ENCODE data around the gene GLI3. TPM values are rescaled to one million over a fixed set of nuclear protein-coding genes. Genes with fewer than 3 reads are reported as not detected.

Gene GLI3
- total RNA-seq, 1 experiment from 2014 or later, result 23.1 TPM

GRCh38 chr7:42006801-42007513 lies 230.1 kb downstream of the GLI3 start:
- TF ChIP-seq CTCF (IDR thresholded peaks at IDR 0.05; ENCODE audit: unreplicated experiment), result no peak
- intact Hi-C loops (cut with micrococcal nuclease), result no loop called here
- ChIA-PET CTCF (interaction anchor here (0.7 to 1.4 kb wide), 7 partner anchors 17 to 637 kb away, joined by 3 to 7 read pairs (median 4); no protein-coding TSS in a partner anchor), POLR2A (interaction anchor here (1.1 to 1.8 kb wide), 2 partner anchors 9 to 10 kb away, joined by 3 to 8 read pairs; no protein-coding TSS in a partner anchor)
- no peaks in the 10 kb centered on the region for H3K9me3 Mint-ChIP-seq (ENCODE audit: unreplicated experiment)
- H3K4me1 Mint-ChIP-seq (ENCODE audit: insufficient read depth, unreplicated experiment), result peaks cover 4% of the 10 kb centered on the region
- no peaks in the 10 kb centered on the region for H3K27me3 Mint-ChIP-seq (ENCODE audit: insufficient read depth, unreplicated experiment)
- DNase-seq (ENCODE audit: unreplicated experiment), result no peak
- H3K27ac Mint-ChIP-seq (ENCODE audit: low read depth, unreplicated experiment), result no peak overlapping the region
- H3K36me3 Mint-ChIP-seq (ENCODE audit: insufficient read depth, unreplicated experiment), result peaks cover 28% of the 10 kb centered on the region
- no TSS peak for BruUV-seq (replicated peaks)
- H3K4me3 Mint-ChIP-seq (ENCODE audit: unreplicated experiment), result no peak overlapping the region

GRCh38 chr7:42002654-42003053 lies 234.4 kb downstream of the GLI3 start:
- no TSS peak for BruUV-seq (replicated peaks)
- no peaks in the 10 kb centered on the region for H3K9me3 Mint-ChIP-seq (ENCODE audit: unreplicated experiment)
- ChIA-PET POLR2A (interaction anchor here (2.5 kb wide), 1 partner anchor 12 kb away, joined by 8 read pairs; no protein-coding TSS in a partner anchor), CTCF (interaction anchor here (0.6 to 1.3 kb wide), 3 partner anchors 10 to 804 kb away, joined by 3 to 4 read pairs (median 3); no protein-coding TSS in a partner anchor)
- H3K4me3 Mint-ChIP-seq (ENCODE audit: unreplicated experiment), result no peak overlapping the region
- TF ChIP-seq CTCF (IDR thresholded peaks at IDR 0.05; ENCODE audit: unreplicated experiment), result no peak
- H3K27ac Mint-ChIP-seq (ENCODE audit: low read depth, unreplicated experiment), result no peak overlapping the region
- peaks cover 6% of the 10 kb centered on the region for H3K4me1 Mint-ChIP-seq (ENCODE audit: insufficient read depth, unreplicated experiment)
- H3K36me3 Mint-ChIP-seq (ENCODE audit: insufficient read depth, unreplicated experiment), result peaks cover 34% of the 10 kb centered on the region
- H3K27me3 Mint-ChIP-seq (ENCODE audit: insufficient read depth, unreplicated experiment), result no peaks in the 10 kb centered on the region
- DNase-seq (ENCODE audit: unreplicated experiment), result no peak
- intact Hi-C loops (cut with micrococcal nuclease), result no loop called here

GRCh38 chr7:41999736-42000283 lies 237.2 kb downstream of the GLI3 start:
- Mint-ChIP-seq H3K27me3 (ENCODE audit: insufficient read depth, unreplicated experiment) (no peaks in the 10 kb centered on the region), H3K36me3 (ENCODE audit: insufficient read depth, unreplicated experiment) (peaks cover 37% of the 10 kb centered on the region), H3K4me1 (ENCODE audit: insufficient read depth, unreplicated experiment) (peaks cover 30% of the 10 kb centered on the region), H3K4me3 (ENCODE audit: unreplicated experiment) (no peak overlapping the region), H3K27ac (ENCODE audit: low read depth, unreplicated experiment) (peak overlapping the region; percentile 40), H3K9me3 (ENCODE audit: unreplicated experiment) (no peaks in the 10 kb centered on the region)
- CTCF ChIA-PET, result interaction anchor here (0.6 to 4.4 kb wide), 3 partner anchors 23 to 83 kb away, joined by 3 to 15 read pairs (median 3); no protein-coding TSS in a partner anchor
- POLR2A ChIA-PET, result no interaction called here
- no peak for DNase-seq (ENCODE audit: unreplicated experiment)
- TF ChIP-seq CTCF (IDR thresholded peaks at IDR 0.05; ENCODE audit: unreplicated experiment), result no peak
- no TSS peak for BruUV-seq (replicated peaks)
- intact Hi-C loops (cut with micrococcal nuclease), result no loop called here

GRCh38 chr7:41998041-41998440 lies 239.0 kb downstream of the GLI3 start:
- Mint-ChIP-seq H3K4me1 (ENCODE audit: insufficient read depth, unreplicated experiment) (peaks cover 32% of the 10 kb centered on the region), H3K36me3 (ENCODE audit: insufficient read depth, unreplicated experiment) (peaks cover 37% of the 10 kb centered on the region), H3K4me3 (ENCODE audit: unreplicated experiment) (no peak overlapping the region), H3K27me3 (ENCODE audit: insufficient read depth, unreplicated experiment) (no peaks in the 10 kb centered on the region), H3K27ac (ENCODE audit: low read depth, unreplicated experiment) (no peak overlapping the region), H3K9me3 (ENCODE audit: unreplicated experiment) (no peaks in the 10 kb centered on the region)
- intact Hi-C loops (cut with micrococcal nuclease), result no loop called here
- ChIA-PET POLR2A (interaction anchor here (0.6 to 2.8 kb wide), 7 partner anchors 8 to 103 kb away, joined by 3 to 11 read pairs (median 7); no protein-coding TSS in a partner anchor), CTCF (interaction anchor here (1.2 to 4.4 kb wide), 3 partner anchors 17 to 21 kb away, joined by 4 to 15 read pairs (median 15); no protein-coding TSS in a partner anchor)
- TF ChIP-seq CTCF (IDR thresholded peaks at IDR 0.05; ENCODE audit: unreplicated experiment), result no peak
- BruUV-seq (replicated peaks), result no TSS peak
- DNase-seq (ENCODE audit: unreplicated experiment), result no peak

All from MCF 10A (cell line).